ENCODE results near the gene MTREX. TPM values are rescaled to one million over a fixed set of nuclear protein-coding genes. Genes with fewer than 3 reads are reported as not detected.

Gene MTREX
- total RNA-seq, 1 donor from 2014 or later: 69.0 TPM

DNA sequence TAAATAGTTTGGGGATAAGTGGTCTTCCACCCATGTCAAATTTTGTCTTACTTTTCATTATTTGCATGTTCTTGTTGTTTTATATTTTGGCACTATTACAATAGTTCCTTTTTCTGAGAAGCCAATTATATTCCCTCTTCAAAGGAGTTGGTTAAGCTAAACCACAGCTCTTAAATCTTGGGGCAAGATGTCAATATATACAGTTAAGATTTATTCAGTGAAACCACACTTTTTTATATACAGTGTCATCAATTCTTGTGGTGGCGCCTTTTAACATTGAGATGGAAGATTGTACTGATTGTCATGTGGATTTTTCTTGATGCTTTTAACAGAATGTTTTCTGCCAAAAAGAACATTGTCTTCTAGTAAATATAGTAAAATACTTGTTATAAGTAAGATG, 104.1 kb downstream of the MTREX start:
- no peak for ATAC-seq
- DNase-seq (ENCODE audit: low spot score): no peak
- intact Hi-C loops (cut with DNase I): no loop called here

DNA sequence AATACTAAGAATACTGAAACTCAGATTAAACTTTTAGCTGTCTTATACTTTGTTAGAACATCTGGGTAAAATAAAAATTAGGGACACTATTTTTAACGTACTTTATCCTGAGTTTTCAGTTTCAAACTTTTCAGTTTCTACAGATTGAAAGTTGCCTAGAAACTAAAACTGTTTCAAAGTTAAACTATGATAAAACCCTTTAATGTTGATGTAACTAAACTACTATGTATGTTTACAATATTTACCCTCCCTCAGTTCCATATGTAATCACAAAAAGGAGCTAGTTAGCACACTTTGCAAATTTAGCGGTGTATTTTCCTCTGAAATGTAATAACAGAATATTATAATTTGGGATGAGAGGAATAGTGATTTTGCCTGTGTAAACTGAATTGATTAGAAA, 105.9 kb downstream of the MTREX start:
- ATAC-seq (no peak), DNase-seq (ENCODE audit: low spot score) (no peak)
- intact Hi-C loops (cut with DNase I): no loop called here

DNA sequence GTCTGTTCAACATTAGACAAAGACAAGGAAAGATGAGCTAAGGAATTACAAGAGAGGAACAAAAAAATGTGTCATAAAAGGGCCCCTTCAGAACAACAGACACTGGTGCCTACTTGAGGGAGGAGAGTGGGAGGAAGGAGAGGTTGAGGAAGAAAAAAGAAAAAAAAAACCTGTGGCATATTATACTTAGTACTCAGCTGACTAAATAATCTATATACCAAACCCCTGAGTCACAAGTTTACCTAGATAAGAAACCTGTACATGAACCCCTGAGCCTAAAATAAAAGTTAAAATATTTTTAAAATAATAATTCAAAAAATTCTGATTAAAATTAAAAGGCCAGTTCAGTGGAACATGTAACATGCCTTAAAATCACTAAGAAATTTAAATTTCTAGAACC, 107.3 kb downstream of the MTREX start:
- DNase-seq (ENCODE audit: low spot score) (no peak), ATAC-seq (no peak)
- intact Hi-C loops (cut with DNase I): loop anchor here (5.0 kb wide), 1 partner anchor 277 kb away; no protein-coding TSS in a partner anchor

DNA sequence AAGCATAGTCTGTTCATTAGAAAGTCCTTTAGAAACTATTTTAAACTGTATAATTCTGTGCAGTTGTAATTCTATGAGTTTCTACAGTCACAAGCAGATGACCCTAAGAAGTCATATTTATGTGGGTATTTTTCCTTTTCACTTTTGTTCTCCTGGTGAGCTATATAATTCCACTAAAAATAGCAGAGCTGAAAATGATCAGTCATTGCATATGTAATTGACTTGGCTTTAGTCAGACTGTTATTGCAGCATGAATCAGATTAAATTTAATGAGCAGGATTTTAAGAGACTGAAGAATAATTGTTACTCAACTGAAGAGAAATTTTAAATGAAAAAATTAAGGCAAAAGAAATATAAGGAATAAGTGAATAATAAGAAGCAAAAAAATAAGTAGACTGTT, 108.5 kb downstream of the MTREX start:
- no peak for DNase-seq (ENCODE audit: low spot score)
- intact Hi-C loops (cut with DNase I): loop anchor here (5.0 kb wide), 1 partner anchor 276 kb away; no protein-coding TSS in a partner anchor
- ATAC-seq: no peak

DNA sequence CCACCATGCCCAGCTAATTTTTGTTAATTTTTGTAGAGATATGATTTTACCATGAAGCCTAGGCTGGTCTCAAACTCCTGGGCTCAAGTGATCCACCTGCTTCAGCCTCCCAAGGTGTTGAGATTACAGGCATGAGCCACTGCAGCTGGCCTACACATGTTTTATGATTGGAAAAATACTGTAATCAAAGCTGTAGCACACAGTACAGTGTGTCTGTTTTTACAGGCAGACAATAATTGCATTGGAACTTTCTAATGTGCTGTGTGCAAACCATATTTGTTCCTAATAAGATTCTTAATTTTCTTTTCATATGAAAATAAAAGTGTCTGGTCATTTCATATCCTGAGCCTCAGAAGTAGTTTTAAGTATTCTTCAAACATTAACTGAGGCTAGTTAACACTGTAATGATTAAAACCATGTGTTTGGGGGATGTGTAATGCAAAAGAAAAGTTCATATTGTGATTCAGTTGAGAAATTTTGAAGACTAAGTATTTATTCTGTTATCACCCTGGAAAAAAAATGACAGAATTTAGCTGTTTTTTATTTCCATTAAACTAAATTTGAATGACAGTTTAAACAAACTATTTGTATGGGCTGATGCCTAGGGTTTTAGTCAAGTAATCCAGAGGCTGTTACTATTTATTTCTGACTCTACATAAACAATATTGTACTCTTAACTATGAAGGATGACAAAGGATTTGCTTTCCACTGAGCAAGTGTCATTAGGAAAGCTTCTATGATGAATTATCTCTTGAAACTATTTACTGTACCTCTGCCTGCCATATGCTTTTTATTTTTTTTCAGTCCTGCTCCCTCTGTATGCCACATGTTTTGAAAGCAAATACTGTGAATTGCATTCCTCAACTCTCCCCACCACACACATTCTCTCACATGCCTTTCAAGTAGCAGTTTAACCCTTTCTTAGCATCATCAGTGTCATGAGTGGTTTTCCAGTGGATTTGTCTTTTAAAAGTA, 111.5 kb downstream of the MTREX start:
- intact Hi-C loops (cut with DNase I): loop anchor here (5.0 kb wide), 1 partner anchor 273 kb away; no protein-coding TSS in a partner anchor
- peak; percentile 35 for ATAC-seq
- no peak for DNase-seq (ENCODE audit: low spot score)

DNA sequence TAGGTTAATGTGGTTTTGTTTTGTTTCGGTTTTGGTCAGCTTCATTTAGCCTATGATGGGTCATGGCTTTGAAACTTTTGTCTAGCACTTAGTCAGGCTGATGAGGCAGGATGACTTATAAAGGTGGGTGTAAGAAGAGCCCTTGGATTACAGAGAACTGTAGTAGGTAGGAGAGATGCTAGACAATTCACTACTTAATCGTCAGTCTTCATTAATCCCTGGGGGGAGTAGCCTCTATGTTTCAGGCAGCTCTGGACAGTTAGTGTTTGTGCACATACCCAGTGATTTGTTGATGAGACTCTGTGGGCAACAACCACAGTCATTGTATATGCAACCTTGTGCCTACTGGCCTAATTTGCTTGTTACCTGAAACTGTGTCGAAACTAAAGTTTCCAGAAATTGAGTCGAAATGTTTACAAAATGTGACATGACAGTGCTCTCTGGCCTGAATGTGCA, 113.3 kb downstream of the MTREX start:
- ATAC-seq: no peak
- no peak for DNase-seq (ENCODE audit: low spot score)
- intact Hi-C loops (cut with DNase I): no loop called here

DNA sequence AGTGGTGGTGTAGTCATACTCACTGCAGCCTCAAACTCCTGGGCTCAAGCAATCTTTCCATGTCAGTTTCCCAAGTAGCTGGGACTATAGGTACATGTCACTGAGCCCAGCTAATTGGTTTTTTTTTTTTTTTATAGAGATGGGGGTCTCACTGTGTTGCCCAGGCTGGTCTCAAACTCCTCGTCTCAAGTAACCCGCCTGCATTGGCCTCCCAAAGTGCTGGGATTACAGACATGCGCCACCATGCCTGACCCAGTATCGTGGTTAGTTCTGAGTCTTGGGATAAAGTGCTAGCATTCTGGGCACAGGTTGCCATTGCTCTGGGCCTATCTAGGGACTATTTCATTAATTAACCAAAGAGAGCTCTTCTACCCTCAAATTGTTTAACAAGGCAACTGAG, 118.7 kb downstream of the MTREX start:
- intact Hi-C loops (cut with DNase I): no loop called here
- DNase-seq (ENCODE audit: low spot score) (no peak), ATAC-seq (no peak)

DNA sequence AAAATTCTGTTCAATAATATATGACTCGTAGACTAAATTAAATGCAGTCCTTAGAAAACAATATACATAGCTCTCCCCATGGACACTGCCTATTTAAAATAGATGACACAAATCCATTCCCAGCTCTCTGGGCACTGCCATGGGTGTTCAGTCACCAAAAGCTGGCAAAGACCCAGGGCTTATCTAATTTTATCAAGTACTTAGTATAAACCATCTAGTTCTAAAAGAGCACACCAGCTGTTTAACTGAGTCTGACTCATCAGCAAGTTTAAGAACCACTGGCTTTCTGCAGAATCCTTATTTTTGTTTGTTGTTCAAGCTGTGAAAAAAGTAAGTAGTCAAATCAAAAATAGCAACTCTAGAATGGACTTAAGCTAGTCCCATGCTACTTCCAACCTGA, 119.4 kb downstream of the MTREX start:
- ATAC-seq (no peak), DNase-seq (ENCODE audit: low spot score) (no peak)
- intact Hi-C loops (cut with DNase I): no loop called here

DNA sequence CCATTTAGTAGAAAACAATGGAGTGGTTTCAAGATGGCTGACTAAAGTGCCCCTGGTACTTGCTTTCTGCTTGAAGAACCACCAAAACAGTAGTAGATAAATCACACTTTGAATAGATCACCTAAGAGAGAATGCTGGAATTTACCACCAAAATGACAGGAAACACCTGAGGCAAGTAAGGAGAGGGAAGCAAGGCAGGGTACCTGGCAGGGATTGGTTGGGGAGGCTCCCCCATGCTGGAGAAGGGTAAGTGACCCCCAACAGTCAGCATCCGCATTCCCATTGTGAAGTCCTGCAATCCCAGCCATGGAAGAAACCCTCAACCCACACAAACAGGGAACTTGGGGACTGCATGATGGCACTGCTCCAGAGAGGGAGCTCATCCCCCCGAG, 121.4 kb downstream of the MTREX start:
- intact Hi-C loops (cut with DNase I): no loop called here
- DNase-seq (ENCODE audit: low spot score): no peak
- ATAC-seq: no peak

DNA sequence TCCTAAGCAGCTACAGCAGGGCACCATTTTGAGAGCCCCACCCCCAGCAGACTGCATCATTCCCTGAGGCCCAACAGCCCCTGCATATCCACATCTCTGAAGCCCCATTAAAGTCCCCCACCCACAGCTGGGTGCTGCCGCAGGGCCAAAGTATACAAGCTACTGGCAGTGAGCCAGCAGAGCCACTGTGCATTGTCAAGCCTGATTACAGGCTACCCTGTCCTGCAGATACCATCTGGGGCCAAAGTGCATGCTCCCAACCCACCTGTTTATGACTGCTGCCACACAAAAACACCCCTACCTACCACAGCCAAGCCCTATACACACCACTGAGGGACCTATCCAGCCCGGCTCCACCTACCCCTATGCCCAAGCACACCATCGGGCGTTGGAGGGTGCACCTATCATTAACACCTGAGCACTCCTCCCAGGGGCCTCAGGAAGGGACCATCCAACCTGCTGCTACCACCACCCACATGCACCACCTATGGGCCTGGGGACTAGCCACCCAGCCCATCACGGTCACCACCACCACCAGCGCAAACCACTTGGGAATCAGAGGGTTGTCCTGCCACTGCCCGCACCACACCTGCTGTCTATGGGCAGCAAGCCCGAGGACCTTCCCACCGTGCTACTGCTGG, 121.9 kb downstream of the MTREX start:
- peak; percentile 37 for ATAC-seq
- intact Hi-C loops (cut with DNase I): no loop called here
- DNase-seq (ENCODE audit: low spot score): no peak

DNA sequence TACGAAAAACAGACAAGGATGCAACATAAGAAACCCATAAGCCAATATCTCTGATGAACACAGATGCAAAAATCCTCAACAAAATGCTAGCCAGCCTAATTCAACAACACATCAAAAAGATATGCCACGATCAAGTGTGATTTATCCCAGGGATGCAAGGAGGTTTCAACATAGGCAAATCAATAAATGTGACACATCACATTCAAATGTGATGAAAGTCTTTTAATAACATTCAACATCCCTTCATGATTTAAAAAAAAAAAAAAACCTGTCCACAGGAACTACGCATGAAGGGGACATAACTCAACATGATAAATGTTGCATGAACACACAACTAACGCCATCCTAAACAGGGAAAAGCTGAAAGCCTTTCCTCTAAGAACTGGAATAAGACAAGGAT, 124.8 kb downstream of the MTREX start:
- ATAC-seq: no peak
- intact Hi-C loops (cut with DNase I): no loop called here
- DNase-seq (ENCODE audit: low spot score): no peak

DNA sequence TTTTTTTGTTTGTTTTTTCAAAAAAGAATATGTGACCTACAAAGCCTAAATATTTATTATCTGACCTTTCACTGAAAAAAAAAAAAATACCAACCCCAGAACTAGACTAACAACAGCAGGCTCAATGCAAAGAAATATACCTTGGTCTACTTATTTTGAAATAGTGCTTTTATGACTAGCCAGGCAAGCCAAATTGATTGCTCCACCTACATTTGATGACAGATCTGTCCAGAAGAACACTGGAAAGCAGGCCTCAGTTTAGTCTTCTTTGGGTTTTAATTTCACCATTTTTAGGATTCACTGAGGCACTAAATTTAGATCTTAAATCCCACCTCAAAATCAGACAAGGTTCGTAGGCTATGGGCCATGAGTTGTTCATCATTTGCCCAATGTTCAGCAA, 129.7 kb downstream of the MTREX start:
- intact Hi-C loops (cut with DNase I): no loop called here
- ATAC-seq: no peak
- DNase-seq (ENCODE audit: low spot score): no peak

DNA sequence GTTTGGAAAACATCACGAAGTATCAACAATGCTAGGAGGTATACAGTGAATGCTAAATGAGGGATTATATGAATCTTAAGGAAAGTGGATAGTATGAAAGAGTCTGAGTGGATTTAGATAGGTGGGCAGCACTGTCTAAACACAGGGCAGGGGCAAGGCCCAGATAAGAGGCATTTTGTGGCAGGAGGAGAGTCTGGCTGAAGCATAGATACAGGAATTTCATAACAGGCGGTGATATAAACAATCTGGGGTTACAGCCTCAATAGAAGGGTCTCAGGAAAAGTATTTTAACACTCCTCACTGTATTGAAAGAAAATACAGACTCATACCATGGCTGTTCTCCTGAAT, 130.0 kb downstream of the MTREX start:
- no peak for DNase-seq (ENCODE audit: low spot score)
- peak; percentile 4 for ATAC-seq
- intact Hi-C loops (cut with DNase I): no loop called here

DNA sequence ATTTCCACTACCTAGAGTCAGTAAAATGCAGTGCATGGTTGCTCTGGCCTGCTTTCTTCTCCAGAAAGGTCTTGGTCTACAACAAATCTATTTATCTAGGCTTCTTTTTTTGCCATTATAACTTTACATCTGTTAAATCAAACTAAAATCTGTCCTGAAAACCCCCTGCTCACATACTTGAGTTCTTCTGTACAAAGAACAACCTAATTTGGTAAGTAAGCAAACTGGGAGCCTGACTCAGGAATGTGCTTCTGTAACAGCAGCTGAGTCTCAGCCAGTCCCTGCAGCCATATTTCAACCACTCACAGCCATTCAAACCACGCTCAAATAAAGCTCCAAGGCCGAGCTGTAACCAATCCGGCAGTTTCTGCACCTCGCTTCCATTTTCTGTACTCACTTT, 131.2 kb downstream of the MTREX start:
- intact Hi-C loops (cut with DNase I): no loop called here

DNA sequence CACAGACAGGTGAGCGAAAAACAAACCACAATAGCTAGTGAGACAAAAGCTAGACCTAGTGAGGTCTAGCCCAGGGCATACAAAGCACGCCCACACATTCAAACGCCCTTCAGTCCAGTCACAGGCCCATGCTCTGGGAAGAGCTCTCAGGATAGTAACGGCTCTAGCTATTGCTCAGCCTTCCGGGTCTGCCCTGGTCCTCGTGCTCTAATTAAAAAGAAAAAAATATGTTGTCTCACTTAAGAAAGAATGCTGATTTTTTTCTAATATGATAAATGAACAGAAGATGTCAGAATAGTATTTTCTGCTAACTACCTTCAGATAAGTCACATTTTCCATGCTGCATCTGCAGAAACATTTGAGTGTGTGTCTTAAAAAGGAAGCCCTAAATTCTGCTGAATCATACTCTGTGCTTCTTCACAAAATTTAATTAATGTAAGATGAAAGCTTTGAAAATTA, 132.4 kb downstream of the MTREX start:
- ATAC-seq (peak; percentile 24), DNase-seq (ENCODE audit: low spot score) (no peak)
- intact Hi-C loops (cut with DNase I): no loop called here

More for the DNA sequence above, 131.2 kb downstream of the MTREX start:
- DNase-seq (ENCODE audit: low spot score) (no peak), ATAC-seq (peak; percentile 62)

DNA sequence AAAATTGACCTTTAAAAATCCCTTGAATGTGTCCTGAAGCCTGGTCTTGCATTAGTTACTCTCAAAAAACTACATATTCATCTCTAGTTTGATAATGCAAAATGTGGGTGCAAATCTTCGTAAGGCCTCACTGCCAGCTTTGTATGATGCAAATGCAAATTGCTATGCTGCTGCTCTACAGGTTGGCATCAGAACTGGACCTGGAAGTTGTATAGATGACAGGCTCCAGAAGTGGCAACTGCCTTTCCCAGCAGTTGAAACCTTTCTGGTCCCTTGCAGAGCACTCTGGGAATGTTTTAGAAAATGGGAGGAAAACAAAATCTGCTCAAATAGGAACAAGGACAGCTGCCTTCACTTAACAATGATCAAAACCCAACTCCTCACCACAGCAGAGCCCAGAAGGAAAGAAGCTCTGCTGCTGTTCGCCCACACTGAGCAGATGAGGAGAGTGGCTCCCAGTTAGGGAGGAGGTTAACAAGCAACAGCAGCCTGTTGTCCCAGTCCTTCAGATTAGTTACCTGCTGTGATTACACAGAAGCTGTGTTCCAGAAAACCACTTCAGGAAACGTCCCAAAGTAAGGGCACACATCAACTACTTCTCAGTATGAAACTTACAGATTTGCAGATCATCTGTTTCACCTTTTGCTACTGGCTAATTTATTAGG, 133.4 kb downstream of the MTREX start:
- no peak for ATAC-seq

DNA sequence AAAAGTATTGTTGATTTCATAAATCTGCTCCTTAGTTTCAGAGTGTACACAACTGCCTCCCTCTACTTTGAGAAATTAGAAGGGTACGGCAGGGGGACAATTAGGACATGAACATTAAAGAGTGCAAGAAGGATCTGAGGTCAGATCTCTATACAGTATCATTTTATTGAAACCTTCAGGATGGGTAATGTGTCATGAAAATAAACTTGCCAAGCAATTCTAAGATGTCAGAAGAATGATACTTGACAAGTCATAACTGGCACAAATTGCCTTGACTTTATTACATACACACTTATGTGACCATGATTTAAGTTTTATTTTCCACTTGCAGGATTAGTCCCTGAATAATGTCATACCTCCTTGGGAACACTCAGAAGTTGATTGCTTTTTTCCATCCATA, 134.2 kb downstream of the MTREX start:
- no peak for ATAC-seq
- intact Hi-C loops (cut with DNase I): no loop called here
- DNase-seq (ENCODE audit: low spot score): no peak

More for the DNA sequence above, 133.4 kb downstream of the MTREX start:
- intact Hi-C loops (cut with DNase I): no loop called here
- no peak for DNase-seq (ENCODE audit: low spot score)

DNA sequence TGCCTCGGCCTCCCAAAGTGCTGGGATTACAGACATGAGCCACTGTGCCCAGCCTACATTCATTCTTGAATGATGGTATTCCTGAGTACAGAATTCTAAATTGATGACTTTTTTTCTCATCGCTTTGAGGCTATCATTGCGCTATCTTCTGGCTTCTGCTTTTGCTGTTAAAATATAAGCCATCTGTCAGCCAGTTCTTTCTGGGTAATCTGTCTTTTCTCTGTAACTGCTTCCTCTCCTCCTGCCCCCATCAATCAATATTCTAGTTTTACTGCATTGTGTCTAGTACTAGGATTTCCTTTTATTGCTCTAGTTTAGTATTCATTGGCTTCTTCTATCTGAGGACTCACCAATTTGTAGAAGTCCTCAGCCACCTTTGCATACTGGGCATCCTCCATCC, 138.0 kb downstream of the MTREX start:
- intact Hi-C loops (cut with DNase I): no loop called here
- DNase-seq (ENCODE audit: low spot score): no peak
- ATAC-seq: no peak

DNA sequence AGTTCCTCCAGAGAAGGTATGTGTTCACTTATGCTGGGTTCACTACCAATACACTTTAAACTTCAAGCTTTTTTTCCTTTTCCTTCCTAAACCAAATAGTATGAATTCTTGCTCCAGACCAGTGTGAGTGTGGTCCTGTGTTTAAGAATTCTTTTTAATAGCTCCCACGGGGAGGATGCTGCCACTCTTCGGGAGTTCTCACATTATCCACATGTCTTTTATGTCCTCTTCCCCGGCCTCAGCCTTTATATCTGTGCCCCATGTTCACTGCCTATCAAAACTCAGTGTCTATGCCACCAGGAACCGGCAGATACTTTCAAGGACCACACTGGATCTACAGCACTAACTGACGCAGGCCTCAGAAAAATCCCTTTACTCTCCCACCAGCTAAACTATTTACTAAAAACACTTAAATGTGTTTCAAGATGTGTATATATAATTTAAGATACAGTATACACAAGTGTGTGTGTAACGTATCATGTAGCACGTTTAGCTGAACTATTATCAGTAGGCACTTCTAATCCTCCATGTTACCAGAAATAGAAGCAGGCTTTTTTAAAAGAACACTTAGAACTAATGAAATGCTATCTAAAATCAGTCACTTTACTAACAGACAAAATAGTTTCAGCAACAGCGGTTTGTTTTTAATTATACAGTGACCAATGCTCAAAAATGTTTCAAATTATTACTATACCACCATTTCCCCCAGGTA, 139.0 kb downstream of the MTREX start:
- intact Hi-C loops (cut with DNase I): no loop called here
- DNase-seq (ENCODE audit: low spot score): no peak
- no peak for ATAC-seq
